ENCODE results near the gene RABGAP1L. TPM values are rescaled to one million over a fixed set of nuclear protein-coding genes. Genes with fewer than 3 reads are reported as not detected.
A peak's percentile ranks its signal among the peaks of the same experiment; 100 is the strongest.

RABGAP1L gene
- total RNA-seq, 1 donor from 2014 or later = 30.2 TPM

DNA sequence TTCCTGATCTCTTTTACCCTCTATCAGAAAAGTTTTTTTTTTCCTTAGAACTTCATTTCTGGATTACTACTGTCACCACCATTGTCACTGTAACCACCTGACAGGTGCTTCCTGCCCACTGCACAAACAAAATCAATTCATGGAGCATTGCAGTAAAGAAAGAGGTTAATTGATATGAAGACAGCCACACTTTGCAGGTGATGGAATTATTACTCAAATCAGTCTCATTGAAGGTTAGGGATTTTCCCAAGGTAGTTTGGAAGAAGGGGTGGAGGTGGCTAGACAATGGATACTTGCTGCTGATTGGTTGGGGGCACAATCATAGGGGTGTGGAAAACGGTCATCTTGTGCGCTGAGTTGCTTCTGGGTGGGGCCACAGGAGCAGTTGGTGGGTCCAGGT, 609.6 kb downstream of the RABGAP1L start:
- no peaks in the 10 kb centered on the region for H3K9me3 Mint-ChIP-seq (ENCODE audit: unreplicated experiment)
- H3K4me3 Mint-ChIP-seq (ENCODE audit: unreplicated experiment) = no peak overlapping the region
- H3K27ac Mint-ChIP-seq (ENCODE audit: unreplicated experiment) = no peak overlapping the region
- peaks cover 2% of the 10 kb centered on the region for H3K27me3 Mint-ChIP-seq (ENCODE audit: unreplicated experiment)
- H3K36me3 Mint-ChIP-seq (ENCODE audit: low read depth, unreplicated experiment) = no peaks in the 10 kb centered on the region
- DNase-seq (ENCODE audit: low spot score) = no peak
- TF ChIP-seq CTCF (IDR thresholded peaks at IDR 0.05; ENCODE audit: unreplicated experiment) = no peak
- H3K4me1 Mint-ChIP-seq (ENCODE audit: unreplicated experiment) = no peaks in the 10 kb centered on the region

DNA sequence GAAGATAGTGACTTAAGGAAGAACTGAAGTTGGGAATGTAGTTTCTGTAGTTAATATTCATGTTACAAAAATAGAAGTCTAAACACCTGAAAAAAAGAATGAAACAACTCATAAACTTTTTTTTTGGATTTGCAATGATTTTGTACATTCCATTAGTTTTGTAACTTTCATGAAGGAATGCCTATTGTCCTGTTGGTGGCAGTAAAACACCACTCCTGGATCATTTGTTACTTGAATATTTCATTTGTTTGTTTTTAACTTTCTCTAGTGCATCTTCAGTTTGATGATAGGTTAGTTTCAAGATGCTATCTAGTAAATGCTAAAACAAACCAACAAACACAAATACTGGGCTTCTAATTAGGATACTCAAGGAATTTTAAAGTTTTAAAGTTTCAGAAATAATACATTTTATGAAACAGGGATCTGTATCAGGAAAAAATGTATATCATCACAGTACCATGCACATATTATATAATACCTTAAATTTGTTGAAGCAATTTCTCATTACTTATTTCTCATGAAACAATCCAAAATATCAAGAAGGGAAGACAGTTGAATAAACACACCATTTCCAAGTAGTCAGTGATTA, 610.7 kb downstream of the RABGAP1L start:
- H3K27me3 Mint-ChIP-seq (ENCODE audit: unreplicated experiment) = peaks cover 2% of the 10 kb centered on the region
- DNase-seq (ENCODE audit: low spot score) = no peak
- no peaks in the 10 kb centered on the region for H3K9me3 Mint-ChIP-seq (ENCODE audit: unreplicated experiment)
- H3K4me3 Mint-ChIP-seq (ENCODE audit: unreplicated experiment) = no peak overlapping the region
- no peaks in the 10 kb centered on the region for H3K36me3 Mint-ChIP-seq (ENCODE audit: low read depth, unreplicated experiment)
- no peaks in the 10 kb centered on the region for H3K4me1 Mint-ChIP-seq (ENCODE audit: unreplicated experiment)
- TF ChIP-seq CTCF (IDR thresholded peaks at IDR 0.05; ENCODE audit: unreplicated experiment) = peak; percentile 41
- H3K27ac Mint-ChIP-seq (ENCODE audit: unreplicated experiment) = no peak overlapping the region

DNA sequence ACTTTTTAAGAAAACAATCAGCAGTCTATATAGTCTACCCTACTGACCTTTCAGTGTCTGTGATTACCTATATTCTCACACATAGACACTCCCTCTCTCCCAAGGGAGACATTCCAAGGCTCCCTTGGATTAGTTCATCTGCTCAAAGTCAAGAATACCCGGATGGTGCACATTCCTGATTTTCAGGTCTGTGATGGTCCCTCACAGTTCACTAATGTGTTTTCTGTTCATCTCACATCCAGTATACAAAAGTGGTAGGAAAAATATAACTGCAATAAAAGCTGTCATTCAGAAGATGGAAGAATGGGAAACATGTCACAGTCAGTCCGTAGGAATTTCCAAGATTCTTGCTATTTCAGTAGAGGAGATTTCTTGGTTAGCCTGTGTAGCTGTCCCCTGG, 616.3 kb downstream of the RABGAP1L start:
- DNase-seq (ENCODE audit: low spot score) = no peak
- no peak overlapping the region for H3K27ac Mint-ChIP-seq (ENCODE audit: unreplicated experiment)
- no peaks in the 10 kb centered on the region for H3K4me1 Mint-ChIP-seq (ENCODE audit: unreplicated experiment)
- no peaks in the 10 kb centered on the region for H3K27me3 Mint-ChIP-seq (ENCODE audit: unreplicated experiment)
- no peaks in the 10 kb centered on the region for H3K9me3 Mint-ChIP-seq (ENCODE audit: unreplicated experiment)
- no peak overlapping the region for H3K4me3 Mint-ChIP-seq (ENCODE audit: unreplicated experiment)
- no peaks in the 10 kb centered on the region for H3K36me3 Mint-ChIP-seq (ENCODE audit: low read depth, unreplicated experiment)
- TF ChIP-seq CTCF (IDR thresholded peaks at IDR 0.05; ENCODE audit: unreplicated experiment) = no peak

- Mint-ChIP-seq H3K27ac (ENCODE audit: unreplicated experiment) (no peak overlapping the region), H3K27me3 (ENCODE audit: unreplicated experiment) (no peaks in the 10 kb centered on the region), H3K4me3 (ENCODE audit: unreplicated experiment) (no peak overlapping the region), H3K9me3 (ENCODE audit: unreplicated experiment) (no peaks in the 10 kb centered on the region), H3K4me1 (ENCODE audit: unreplicated experiment) (no peaks in the 10 kb centered on the region), H3K36me3 (ENCODE audit: low read depth, unreplicated experiment) (no peaks in the 10 kb centered on the region)
- TF ChIP-seq CTCF (IDR thresholded peaks at IDR 0.05; ENCODE audit: unreplicated experiment) = no peak
- no peak for DNase-seq (ENCODE audit: low spot score)
These were observed 617.9 kb downstream of the RABGAP1L start for GRCh38 chr1:174777262-174777661.

DNA sequence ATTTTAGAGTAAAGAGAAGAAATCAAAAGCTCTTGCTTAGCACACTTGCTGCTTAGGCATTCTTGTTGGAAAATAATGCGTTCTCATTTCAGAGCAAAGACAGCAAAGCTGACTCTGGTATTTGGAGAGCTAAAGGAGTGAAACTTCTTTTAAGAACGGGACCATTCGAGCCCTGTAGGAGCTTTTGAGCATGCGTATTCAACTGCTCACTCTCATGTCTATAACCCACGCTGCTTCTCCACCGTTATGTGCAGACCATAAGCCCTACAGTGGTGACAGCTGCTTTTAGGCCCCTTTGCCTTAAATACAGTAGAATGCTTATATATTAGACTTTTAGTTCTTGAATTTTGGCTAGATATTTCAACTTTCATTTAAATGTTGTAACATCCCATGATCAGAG, 626.2 kb downstream of the RABGAP1L start:
- no peak for TF ChIP-seq CTCF (IDR thresholded peaks at IDR 0.05; ENCODE audit: unreplicated experiment)
- Mint-ChIP-seq H3K9me3 (ENCODE audit: unreplicated experiment) (no peaks in the 10 kb centered on the region), H3K36me3 (ENCODE audit: low read depth, unreplicated experiment) (no peaks in the 10 kb centered on the region), H3K27ac (ENCODE audit: unreplicated experiment) (no peak overlapping the region), H3K4me3 (ENCODE audit: unreplicated experiment) (no peak overlapping the region), H3K27me3 (ENCODE audit: unreplicated experiment) (peaks cover 3% of the 10 kb centered on the region), H3K4me1 (ENCODE audit: unreplicated experiment) (no peaks in the 10 kb centered on the region)
- DNase-seq (ENCODE audit: low spot score) = no peak

All from endothelial cell (in vitro differentiated cells).